ENCODE results near the gene FABP6. TPM values are rescaled to one million over a fixed set of nuclear protein-coding genes. Genes with fewer than 3 reads are reported as not detected.

The FABP6 gene
- total and polyA plus RNA-seq, 9 of the 15 experiments (the other 6 are each of a cell fraction or from before 2014, with no cell fraction given) = 0.11 to 0.33 (median 0.21) TPM; not detected in 4

GRCh38 chr5:160287378-160288051 is 58.2 kb downstream of the FABP6 start:
- peak; percentile 54 for ATAC-seq
- in situ Hi-C loops (cut with MboI) (no loop called here), intact Hi-C loops (cut with micrococcal nuclease) (loop anchor here (5.0 kb wide), 1 partner anchor 45 kb away; no protein-coding TSS in a partner anchor)
- H3K27ac ChIP-seq (ENCODE audit: extremely low read depth, low read depth, low read length) = no peak overlapping the region
- H3K27me3 ChIP-seq (ENCODE audit: control insufficient read depth in 2 of 2, insufficient read depth in 2 of 2, low read length in 2 of 2) = peaks cover 41 to 55% of the 10 kb centered on the region in 2 experiments
- no peaks in the 10 kb centered on the region for H3K36me3 ChIP-seq (ENCODE audit: control insufficient read depth, insufficient read depth, low read length)
- H3K4me3 ChIP-seq = no peak overlapping the region
- no peak for TF ChIP-seq NR2C2 (CRISPR knock-in tag; IDR thresholded peaks at IDR 0.05)
- no peak for TF ChIP-seq NR2C2 (tag; IDR thresholded peaks at IDR 0.05)
- no peak for TF ChIP-seq PRPF4 (IDR thresholded peaks at IDR 0.05; ENCODE audit: insufficient read depth, low read depth, low read length, poor library complexity, severe bottlenecking)
- TF ChIP-seq FOXA1 (IDR thresholded peaks at IDR 0.05; ENCODE audit: borderline replicate concordance) = no peak
- peak; percentile 48 for TF ChIP-seq ZFP36 (IDR thresholded peaks at IDR 0.05; ENCODE audit: low read depth, low read length, partially characterized antibody)
- TF ChIP-seq MCM5 (IDR thresholded peaks at IDR 0.05; ENCODE audit: low read depth) = no peak
- TF ChIP-seq XRCC4 (IDR thresholded peaks at IDR 0.05; ENCODE audit: extremely low read depth, insufficient read depth, insufficient read length) = no peak
- TF ChIP-seq CBFB (CRISPR knock-in tag; IDR thresholded peaks at IDR 0.05) = no peak
- TF ChIP-seq FIP1L1 (IDR thresholded peaks at IDR 0.05; ENCODE audit: low read depth, low read length, poor library complexity, severe bottlenecking) = no peak
- TF ChIP-seq NFATC3 (IDR thresholded peaks at IDR 0.05) = no peak
- H2AFZ ChIP-seq (ENCODE audit: low read depth, low read length) = no peak overlapping the region
- DNase-seq (ENCODE audit: extremely low read depth in 1 of 4, low spot score in 3 of 4) = no peak
- H3K9me3 ChIP-seq (replicated peaks; ENCODE audit: control insufficient read depth, insufficient read depth, low read depth, low read length) = no peaks in the 10 kb centered on the region
- CTCF ChIA-PET (ENCODE audit: low intra/inter-chr PET ratio) = no interaction called here
- no peak for FAIRE-seq
- H4K20me1 ChIP-seq (replicated peaks; ENCODE audit: control insufficient read depth, insufficient read depth, low read length) = no peaks in the 10 kb centered on the region
- peaks cover 0 to 4% of the 10 kb centered on the region in 2 experiments; a peak in 1 of 5 replicates for H3K4me1 ChIP-seq (replicated peaks in 1 of 2; ENCODE audit: control insufficient read depth in 2 of 2, insufficient read depth in 2 of 2, low read length in 2 of 2)
- no peak overlapping the region for H3K4me2 ChIP-seq (ENCODE audit: insufficient read depth, low read length)
- no peaks in the 10 kb centered on the region for H3K79me2 ChIP-seq (ENCODE audit: control insufficient read depth, insufficient read depth, low read length)
- POLR2A ChIA-PET = interaction anchor here (0.6 kb wide), 1 partner anchor 582 kb away, joined by 3 read pairs; no protein-coding TSS in a partner anchor
- 2% methylated on average over 7 of the region's 8 CpGs for WGBS (ENCODE audit: insufficient coverage, low coverage, missing lambda C conversion rate)
- H3K9me1 ChIP-seq (ENCODE audit: control insufficient read depth, insufficient read depth, low read length) = no peaks in the 10 kb centered on the region
- no peak overlapping the region for H3K9ac ChIP-seq (ENCODE audit: insufficient read depth in 1 of 2, low read depth in 2 of 2, low read length in 2 of 2)
- BruUV-seq (replicated peaks) = no TSS peak

Other genes with a start within 250 kb of the FABP6 start
- 60.5 and 66.3 TPM in 2 replicates for gene TTC1, start 220.4 kb upstream of the FABP6 start, total RNA-seq (2014; rRNA removed)
- gene TTC1, start 220.4 kb upstream of the FABP6 start, total RNA-seq (2014; rRNA removed; fragmentation: Illumina TruSeq; extraction: Trizol) = 83.0 and 97.2 TPM in 2 replicates
- 78.8 and 87.7 TPM in 2 replicates for gene TTC1, start 220.4 kb upstream of the FABP6 start, total RNA-seq (2015; rRNA removed; fragmentation: Illumina TruSeq; extraction: Trizol)
- 52.6 and 55.0 TPM in 2 replicates for gene TTC1, start 220.4 kb upstream of the FABP6 start, total RNA-seq (2021)
- 35.3 and 51.9 TPM in 2 replicates for gene TTC1, start 220.4 kb upstream of the FABP6 start, polyA plus RNA-seq (2011; rRNA removed)
- gene TTC1, start 220.4 kb upstream of the FABP6 start, polyA plus RNA-seq (2014; fragmentation: Illumina TruSeq; extraction: Trizol) = 109 and 130 TPM in 2 replicates
- 100 to 1,000 TPM; 121 to 173 TPM for gene TTC1, start 220.4 kb upstream of the FABP6 start, polyA plus RNA-seq (2014; fragmentation: Nextera tagmentation; extraction: Ambion mirVana)
- gene TTC1, start 220.4 kb upstream of the FABP6 start, polyA plus RNA-seq (2014; rRNA removed) = 83.3 and 98.4 TPM in 2 replicates
- gene PWWP2A, start 110.1 kb upstream of the FABP6 start, total RNA-seq (2014; rRNA removed) = 11.1 and 16.2 TPM in 2 replicates
- 16.7 and 17.2 TPM in 2 replicates for gene PWWP2A, start 110.1 kb upstream of the FABP6 start, total RNA-seq (2014; rRNA removed; fragmentation: Illumina TruSeq; extraction: Trizol)
- gene PWWP2A, start 110.1 kb upstream of the FABP6 start, total RNA-seq (2015; rRNA removed; fragmentation: Illumina TruSeq; extraction: Trizol) = 15.4 and 16.7 TPM in 2 replicates
- 18.2 and 18.6 TPM in 2 replicates for gene PWWP2A, start 110.1 kb upstream of the FABP6 start, total RNA-seq (2021)
- 14.6 and 15.6 TPM in 2 replicates for gene PWWP2A, start 110.1 kb upstream of the FABP6 start, polyA plus RNA-seq (2011; rRNA removed)
- 15.7 and 26.3 TPM in 2 replicates for gene PWWP2A, start 110.1 kb upstream of the FABP6 start, polyA plus RNA-seq (2014; fragmentation: Illumina TruSeq; extraction: Trizol)
- 1 to 10 TPM; 2.7 to 3.6 TPM for gene PWWP2A, start 110.1 kb upstream of the FABP6 start, polyA plus RNA-seq (2014; fragmentation: Nextera tagmentation; extraction: Ambion mirVana)
- gene PWWP2A, start 110.1 kb upstream of the FABP6 start, polyA plus RNA-seq (2014; rRNA removed) = 11.0 and 12.7 TPM in 2 replicates
- 0.04 TPM in 1 of 2 replicates, not detected in the other for gene CCNJL, start 83.1 kb downstream of the FABP6 start, total RNA-seq (2014; rRNA removed)
- not detected in 2 replicates for gene CCNJL, start 83.1 kb downstream of the FABP6 start, total RNA-seq (2014; rRNA removed; fragmentation: Illumina TruSeq; extraction: Trizol)
- gene CCNJL, start 83.1 kb downstream of the FABP6 start, total RNA-seq (2015; rRNA removed; fragmentation: Illumina TruSeq; extraction: Trizol) = not detected in 2 replicates
- 0.04 and 0.13 TPM in 2 replicates for gene CCNJL, start 83.1 kb downstream of the FABP6 start, total RNA-seq (2021)
- gene CCNJL, start 83.1 kb downstream of the FABP6 start, polyA plus RNA-seq (2011; rRNA removed) = not detected in 2 replicates
- gene CCNJL, start 83.1 kb downstream of the FABP6 start, polyA plus RNA-seq (2014; fragmentation: Illumina TruSeq; extraction: Trizol) = not detected in 2 replicates
- not detected for gene CCNJL, start 83.1 kb downstream of the FABP6 start, polyA plus RNA-seq (2014; fragmentation: Nextera tagmentation; extraction: Ambion mirVana)
- not detected in 2 replicates for gene CCNJL, start 83.1 kb downstream of the FABP6 start, polyA plus RNA-seq (2014; rRNA removed)
- not detected in 2 replicates for gene C1QTNF2, start 141.1 kb downstream of the FABP6 start, total RNA-seq (2014; rRNA removed)
- not detected in 2 replicates for gene C1QTNF2, start 141.1 kb downstream of the FABP6 start, total RNA-seq (2014; rRNA removed; fragmentation: Illumina TruSeq; extraction: Trizol)
- not detected in 2 replicates for gene C1QTNF2, start 141.1 kb downstream of the FABP6 start, total RNA-seq (2015; rRNA removed; fragmentation: Illumina TruSeq; extraction: Trizol)
- gene C1QTNF2, start 141.1 kb downstream of the FABP6 start, total RNA-seq (2021) = not detected in 2 replicates
- not detected in 2 replicates for gene C1QTNF2, start 141.1 kb downstream of the FABP6 start, polyA plus RNA-seq (2011; rRNA removed)
- gene C1QTNF2, start 141.1 kb downstream of the FABP6 start, polyA plus RNA-seq (2014; fragmentation: Illumina TruSeq; extraction: Trizol) = not detected in 2 replicates
- not detected for gene C1QTNF2, start 141.1 kb downstream of the FABP6 start, polyA plus RNA-seq (2014; fragmentation: Nextera tagmentation; extraction: Ambion mirVana)
- not detected in 2 replicates for gene C1QTNF2, start 141.1 kb downstream of the FABP6 start, polyA plus RNA-seq (2014; rRNA removed)
- 0.86 and 1.5 TPM in 2 replicates for gene FAM200C, start 170.5 kb downstream of the FABP6 start, total RNA-seq (2014; rRNA removed)
- 2.9 and 3.2 TPM in 2 replicates for gene FAM200C, start 170.5 kb downstream of the FABP6 start, total RNA-seq (2014; rRNA removed; fragmentation: Illumina TruSeq; extraction: Trizol)
- 2.2 and 2.5 TPM in 2 replicates for gene FAM200C, start 170.5 kb downstream of the FABP6 start, total RNA-seq (2015; rRNA removed; fragmentation: Illumina TruSeq; extraction: Trizol)
- 1.7 and 1.9 TPM in 2 replicates for gene FAM200C, start 170.5 kb downstream of the FABP6 start, total RNA-seq (2021)
- gene FAM200C, start 170.5 kb downstream of the FABP6 start, polyA plus RNA-seq (2011; rRNA removed) = 7.0 and 7.2 TPM in 2 replicates
- gene FAM200C, start 170.5 kb downstream of the FABP6 start, polyA plus RNA-seq (2014; fragmentation: Illumina TruSeq; extraction: Trizol) = 1.3 and 1.8 TPM in 2 replicates
- gene FAM200C, start 170.5 kb downstream of the FABP6 start, polyA plus RNA-seq (2014; fragmentation: Nextera tagmentation; extraction: Ambion mirVana) = 1 to 10 TPM; 1.3 to 1.8 TPM
- gene FAM200C, start 170.5 kb downstream of the FABP6 start, polyA plus RNA-seq (2014; rRNA removed) = 1.4 and 1.6 TPM in 2 replicates
- gene SLU7, start 189.6 kb downstream of the FABP6 start, total RNA-seq (2014; rRNA removed) = 51.8 and 65.7 TPM in 2 replicates
- 53.4 and 71.6 TPM in 2 replicates for gene SLU7, start 189.6 kb downstream of the FABP6 start, total RNA-seq (2014; rRNA removed; fragmentation: Illumina TruSeq; extraction: Trizol)
- gene SLU7, start 189.6 kb downstream of the FABP6 start, total RNA-seq (2015; rRNA removed; fragmentation: Illumina TruSeq; extraction: Trizol) = 40.8 and 48.1 TPM in 2 replicates
- gene SLU7, start 189.6 kb downstream of the FABP6 start, total RNA-seq (2021) = 38.4 and 43.6 TPM in 2 replicates
- 46.5 and 56.0 TPM in 2 replicates for gene SLU7, start 189.6 kb downstream of the FABP6 start, polyA plus RNA-seq (2011; rRNA removed)
- gene SLU7, start 189.6 kb downstream of the FABP6 start, polyA plus RNA-seq (2014; fragmentation: Illumina TruSeq; extraction: Trizol) = 52.4 and 57.4 TPM in 2 replicates
- 10 to 100 TPM; 42.1 to 54.8 TPM for gene SLU7, start 189.6 kb downstream of the FABP6 start, polyA plus RNA-seq (2014; fragmentation: Nextera tagmentation; extraction: Ambion mirVana)
- 50.4 and 56.9 TPM in 2 replicates for gene SLU7, start 189.6 kb downstream of the FABP6 start, polyA plus RNA-seq (2014; rRNA removed)
- 251 and 270 TPM in 2 replicates for gene PTTG1, start 192.3 kb downstream of the FABP6 start, total RNA-seq (2014; rRNA removed)
- gene PTTG1, start 192.3 kb downstream of the FABP6 start, total RNA-seq (2014; rRNA removed; fragmentation: Illumina TruSeq; extraction: Trizol) = 314 and 340 TPM in 2 replicates
- 294 and 318 TPM in 2 replicates for gene PTTG1, start 192.3 kb downstream of the FABP6 start, total RNA-seq (2015; rRNA removed; fragmentation: Illumina TruSeq; extraction: Trizol)
- 193 and 215 TPM in 2 replicates for gene PTTG1, start 192.3 kb downstream of the FABP6 start, total RNA-seq (2021)
- 290 and 349 TPM in 2 replicates for gene PTTG1, start 192.3 kb downstream of the FABP6 start, polyA plus RNA-seq (2011; rRNA removed)
- gene PTTG1, start 192.3 kb downstream of the FABP6 start, polyA plus RNA-seq (2014; fragmentation: Illumina TruSeq; extraction: Trizol) = 522 and 779 TPM in 2 replicates
- gene PTTG1, start 192.3 kb downstream of the FABP6 start, polyA plus RNA-seq (2014; fragmentation: Nextera tagmentation; extraction: Ambion mirVana) = 1,000 to 10,000 TPM; 1,025 to 1,088 TPM
- 422 and 674 TPM in 2 replicates for gene PTTG1, start 192.3 kb downstream of the FABP6 start, polyA plus RNA-seq (2014; rRNA removed)

All from K562 (cell line).